ENCODE data around the gene MGAT4B.
"Not testable (repeated sequence)": the region's sequence is repeated elsewhere in the genome, so short reads cannot be mapped to it uniquely, and the experiment has no call there.

The MGAT4B gene

GRCh38 chr5:179806250-179807048 lies at the start of gene MGAT4B:
Gene MGAT4B (minus strand): TSS chr5:179806866. CDS start chr5:179806583, 283 bp downstream.
- DNase-seq (ENCODE audit: low read depth, low spot score): no peak

DNA sequence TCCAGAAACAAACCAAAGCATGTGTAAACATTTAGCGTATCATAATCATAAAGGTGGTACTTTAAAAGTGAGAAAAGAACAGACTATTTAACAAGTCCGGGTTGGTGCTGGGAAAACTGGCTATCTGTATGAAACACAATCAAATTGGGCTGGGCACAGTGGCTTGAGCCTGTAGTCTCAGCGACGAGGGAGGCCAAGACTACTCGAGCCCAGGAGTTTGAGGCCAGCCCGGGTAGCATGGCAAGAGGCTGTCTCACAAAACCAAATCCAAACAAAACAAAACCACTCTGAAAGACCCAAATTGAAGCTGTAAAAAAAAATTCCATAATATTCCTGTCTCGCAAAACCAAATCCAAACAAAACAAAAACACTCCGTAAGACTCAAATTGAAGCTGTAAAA lies 47.7 kb upstream of the MGAT4B start:
- no peak for DNase-seq (ENCODE audit: low read depth, low spot score)

DNA sequence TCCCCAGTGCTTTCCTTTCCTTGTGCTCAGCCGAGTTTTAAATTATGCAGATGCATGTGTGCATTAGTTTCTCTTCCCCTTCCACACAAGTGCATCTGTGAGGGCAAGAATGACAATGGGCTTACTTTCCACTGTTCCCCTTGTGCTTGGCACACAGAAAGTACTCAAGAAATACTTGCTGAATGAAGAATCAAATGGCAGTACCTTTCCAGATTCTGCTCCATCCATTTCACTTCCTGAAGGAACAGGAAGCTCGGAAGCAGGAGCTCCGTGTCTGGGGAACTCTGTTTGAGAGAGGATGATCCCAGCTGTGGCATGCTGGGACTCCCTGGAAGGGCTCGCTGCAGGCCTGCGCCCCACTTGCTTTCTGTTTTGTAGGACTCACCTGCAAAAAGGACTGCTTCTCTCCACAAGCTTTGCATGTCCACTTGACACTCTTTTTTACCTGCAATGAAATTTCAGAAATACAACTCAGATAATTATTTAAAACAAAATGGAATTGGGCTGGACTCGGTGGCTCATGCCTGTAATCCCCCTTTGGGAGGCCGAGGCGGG lies 46.4 kb upstream of the MGAT4B start:
- no peak for DNase-seq (ENCODE audit: low read depth, low spot score)

DNA sequence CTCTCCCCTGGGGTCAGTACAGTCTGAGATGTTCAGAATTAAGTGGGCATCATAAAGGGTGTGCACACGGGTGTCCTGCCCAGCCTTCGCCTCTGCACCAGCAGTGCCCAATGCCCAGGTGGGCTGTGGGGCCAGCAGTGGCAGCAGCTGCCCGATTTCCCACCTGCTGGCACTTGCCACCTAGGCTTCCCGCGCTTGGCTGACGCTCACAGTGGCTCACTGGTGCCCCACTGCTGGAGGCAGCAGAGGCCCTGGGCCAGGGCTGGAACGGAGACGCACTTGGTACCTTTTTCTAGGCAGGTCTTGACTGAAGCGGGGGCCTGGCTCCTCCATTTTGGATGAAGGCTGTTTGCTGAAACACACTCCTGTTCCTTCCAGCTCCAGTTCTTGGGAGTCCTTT lies 35.0 kb upstream of the MGAT4B start:
- DNase-seq (ENCODE audit: low read depth, low spot score): no peak

DNA sequence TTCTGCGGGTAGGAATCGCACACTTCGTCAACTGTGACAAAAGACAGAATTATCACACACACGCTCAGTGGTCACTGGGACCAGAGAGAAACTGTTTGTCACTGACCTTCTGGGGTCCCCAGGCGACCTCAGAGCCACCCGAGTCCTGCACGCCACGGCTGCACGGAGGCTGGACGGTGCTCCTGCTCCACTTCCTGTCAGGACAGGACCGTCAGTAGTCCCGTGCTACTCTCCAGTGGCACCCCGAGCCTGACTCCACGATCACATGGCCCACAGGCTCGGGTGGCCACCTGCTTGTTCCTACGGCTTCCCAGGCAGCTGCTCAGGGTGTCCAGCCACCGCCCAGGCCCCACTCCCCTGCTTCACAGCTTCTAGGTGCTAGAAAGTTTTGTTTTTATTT lies 34.1 kb upstream of the MGAT4B start:
- DNase-seq (ENCODE audit: low read depth, low spot score): no peak

- DNase-seq (ENCODE audit: low read depth, low spot score): no peak
Observed at GRCh38 chr5:179840321-179840720, 33.7 kb upstream of the MGAT4B start.

GRCh38 chr5:179839328-179840256 lies 32.9 kb upstream of the MGAT4B start:
- no peak for DNase-seq (ENCODE audit: low read depth, low spot score)

- DNase-seq (ENCODE audit: low read depth, low spot score): no peak
Observed at GRCh38 chr5:179837076-179838011, 30.7 kb upstream of the MGAT4B start.

- no peak for DNase-seq (ENCODE audit: low read depth, low spot score)
Observed at GRCh38 chr5:179836225-179837019, 29.8 kb upstream of the MGAT4B start.

- not testable (repeated sequence) for DNase-seq (ENCODE audit: low read depth, low spot score)
Observed at GRCh38 chr5:179834871-179835270, 28.2 kb upstream of the MGAT4B start.

DNA sequence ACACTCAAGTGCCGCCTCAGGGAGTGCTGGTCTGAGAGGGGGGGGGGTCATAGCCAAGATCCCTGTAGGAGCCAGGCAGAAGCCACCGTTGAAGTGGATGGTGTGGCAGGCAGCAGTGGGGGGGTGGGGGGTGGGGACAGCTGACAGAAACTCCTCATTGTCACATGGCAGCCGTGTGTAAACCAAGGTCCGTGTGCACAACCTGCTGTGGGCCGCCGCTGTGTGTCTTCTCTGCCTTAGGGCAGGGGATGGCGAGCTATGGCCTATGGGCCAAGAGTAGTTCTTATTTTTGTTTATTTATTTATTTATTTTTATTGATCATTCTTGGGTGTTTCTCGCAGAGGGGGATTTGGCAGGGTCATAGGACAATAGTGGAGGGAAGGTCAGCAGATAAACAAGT lies 27.5 kb upstream of the MGAT4B start:
- no peak for DNase-seq (ENCODE audit: low read depth, low spot score)

DNA sequence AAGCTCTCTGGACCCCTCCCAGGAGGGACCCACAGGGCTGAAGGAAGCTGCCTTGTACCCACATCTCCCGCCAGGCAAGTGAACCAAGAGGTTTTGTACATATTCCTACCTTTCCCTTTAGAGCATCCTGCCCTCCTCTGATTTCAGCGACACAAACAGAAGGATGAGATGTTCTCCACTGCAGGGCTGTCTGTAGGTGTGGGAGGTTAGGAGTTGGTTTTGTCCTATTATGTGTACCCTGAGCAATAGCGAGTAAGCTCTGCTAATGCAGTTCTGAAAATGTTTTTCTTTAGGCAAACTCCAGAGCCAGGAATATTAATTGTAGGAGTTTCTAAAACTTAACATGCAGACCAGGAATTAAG lies 27.0 kb upstream of the MGAT4B start:
- no peak for DNase-seq (ENCODE audit: low read depth, low spot score)

GRCh38 chr5:179833056-179833708 lies 26.5 kb upstream of the MGAT4B start:
- no peak for DNase-seq (ENCODE audit: low read depth, low spot score)

DNA sequence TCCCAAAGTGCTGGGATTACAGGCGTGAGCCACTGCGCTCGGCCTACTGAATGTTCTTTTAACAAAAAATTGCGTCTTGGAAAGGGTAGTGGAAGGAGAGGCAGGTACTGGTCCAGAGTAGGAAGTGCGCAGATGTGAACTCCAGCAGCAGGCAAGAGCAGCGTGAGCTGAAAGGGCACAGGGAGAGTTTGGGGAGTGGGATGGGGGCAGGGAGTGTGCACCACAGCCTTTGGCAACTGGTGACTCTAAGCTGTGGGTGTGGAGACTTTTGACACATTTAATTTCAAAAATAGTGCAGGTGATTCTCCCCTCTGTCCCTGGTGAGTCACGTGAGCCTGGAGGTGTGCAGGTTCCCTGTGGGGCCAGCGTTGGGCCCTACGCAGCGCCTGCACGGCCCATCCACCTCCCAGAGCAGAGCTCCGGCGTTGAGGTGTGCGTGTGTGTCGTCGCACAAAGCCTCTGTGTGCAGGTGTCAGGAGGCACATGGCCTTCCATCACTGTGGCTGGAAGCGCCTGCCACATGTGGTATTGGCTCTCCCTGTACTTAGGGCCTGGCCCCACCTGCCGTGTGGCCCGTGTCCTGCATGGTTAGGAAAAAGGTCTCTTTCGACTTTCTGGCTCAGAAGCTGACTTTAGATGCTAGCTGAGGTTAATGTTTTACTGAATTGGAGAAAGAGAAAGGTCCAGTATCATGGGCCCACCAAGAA lies 25.5 kb upstream of the MGAT4B start:
- no peak for DNase-seq (ENCODE audit: low read depth, low spot score)

- no peak for DNase-seq (ENCODE audit: low read depth, low spot score)
Observed at GRCh38 chr5:179830818-179831468, 24.3 kb upstream of the MGAT4B start.

DNA sequence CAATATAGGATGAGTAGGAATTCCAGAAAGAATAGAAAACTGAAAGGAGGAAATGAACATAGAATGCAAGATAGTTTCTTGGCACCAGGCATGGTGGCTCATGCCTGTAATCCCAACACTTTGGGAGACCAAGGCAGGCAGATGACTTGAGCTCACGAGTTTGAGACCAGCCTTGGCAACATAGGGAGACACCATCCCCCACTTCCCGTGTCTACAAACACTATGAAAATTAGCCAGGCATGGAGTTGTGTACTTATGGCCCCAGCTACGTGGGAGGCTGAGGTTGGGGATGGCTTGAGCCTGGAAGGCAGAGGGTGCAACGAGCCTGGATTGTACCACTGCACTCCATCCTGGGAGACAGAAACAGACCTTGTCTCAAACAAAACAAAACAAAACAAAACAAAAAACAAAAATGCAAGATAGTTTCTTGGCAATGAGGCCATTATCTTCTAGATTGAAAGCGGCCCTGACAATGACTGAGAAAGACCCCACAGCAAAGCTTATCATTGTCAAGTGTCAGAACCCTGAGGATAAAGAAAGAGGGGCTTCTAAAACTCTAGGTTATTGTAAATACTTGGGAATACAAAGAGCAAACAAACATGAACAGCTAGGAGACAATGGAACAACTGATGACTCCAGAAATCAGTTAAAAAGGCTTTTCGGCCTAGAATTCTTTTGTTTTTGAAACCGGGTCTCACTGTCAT lies 23.2 kb upstream of the MGAT4B start:
- no peak for DNase-seq (ENCODE audit: low read depth, low spot score)

DNA sequence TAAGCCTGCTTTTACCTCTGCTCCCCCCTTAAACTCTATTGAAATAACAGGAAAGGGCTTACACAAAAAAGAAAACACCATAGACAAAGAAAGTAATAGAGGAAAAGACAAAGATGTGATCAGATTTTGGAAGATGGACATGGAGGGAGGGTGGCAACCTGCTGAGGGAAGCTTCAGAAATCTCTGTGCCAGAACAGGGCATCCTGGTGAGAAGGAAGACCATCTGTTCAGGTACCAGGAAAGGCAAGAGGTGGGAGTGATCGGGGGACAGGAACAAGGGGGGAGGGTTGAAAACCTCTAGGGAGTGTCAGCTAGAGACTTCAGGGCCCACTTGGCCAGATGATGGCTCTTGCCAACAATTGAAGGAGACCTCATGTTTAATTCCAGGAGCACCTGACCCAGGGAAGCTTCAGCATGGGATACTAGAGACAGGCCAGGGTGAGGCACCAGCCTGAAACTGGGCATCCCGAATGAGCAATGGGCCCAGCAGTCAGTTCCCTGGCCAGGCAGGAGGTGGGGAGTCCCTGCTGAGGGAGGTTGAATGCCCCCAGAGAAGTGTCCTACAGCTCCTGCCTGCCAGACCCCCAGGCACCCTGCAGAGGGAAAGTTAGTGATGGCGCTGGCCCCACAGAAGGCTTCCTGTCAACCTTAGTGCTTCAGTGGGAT lies 22.2 kb upstream of the MGAT4B start:
- no peak for DNase-seq (ENCODE audit: low read depth, low spot score)

- DNase-seq (ENCODE audit: low read depth, low spot score): no peak
Observed at GRCh38 chr5:179827680-179828079, 21.0 kb upstream of the MGAT4B start.

All from brain pericyte (primary cell).